ENCODE measurements around the gene NDUFA8.

- TF ChIP-seq, protein P1, sequence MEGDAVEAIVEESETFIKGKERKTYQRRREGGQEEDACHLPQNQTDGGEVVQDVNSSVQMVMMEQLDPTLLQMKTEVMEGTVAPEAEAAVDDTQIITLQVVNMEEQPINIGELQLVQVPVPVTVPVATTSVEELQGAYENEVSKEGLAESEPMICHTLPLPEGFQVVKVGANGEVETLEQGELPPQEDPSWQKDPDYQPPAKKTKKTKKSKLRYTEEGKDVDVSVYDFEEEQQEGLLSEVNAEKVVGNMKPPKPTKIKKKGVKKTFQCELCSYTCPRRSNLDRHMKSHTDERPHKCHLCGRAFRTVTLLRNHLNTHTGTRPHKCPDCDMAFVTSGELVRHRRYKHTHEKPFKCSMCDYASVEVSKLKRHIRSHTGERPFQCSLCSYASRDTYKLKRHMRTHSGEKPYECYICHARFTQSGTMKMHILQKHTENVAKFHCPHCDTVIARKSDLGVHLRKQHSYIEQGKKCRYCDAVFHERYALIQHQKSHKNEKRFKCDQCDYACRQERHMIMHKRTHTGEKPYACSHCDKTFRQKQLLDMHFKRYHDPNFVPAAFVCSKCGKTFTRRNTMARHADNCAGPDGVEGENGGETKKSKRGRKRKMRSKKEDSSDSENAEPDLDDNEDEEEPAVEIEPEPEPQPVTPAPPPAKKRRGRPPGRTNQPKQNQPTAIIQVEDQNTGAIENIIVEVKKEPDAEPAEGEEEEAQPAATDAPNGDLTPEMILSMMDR (IDR thresholded peaks at IDR 0.05), result no peak
- TF ChIP-seq POLR2AphosphoS5 (IDR thresholded peaks at IDR 0.05; ENCODE audit: low read depth, low read length) (no peak), TCF7L2 (IDR thresholded peaks at IDR 0.05; ENCODE audit: low read depth, low read length) (no peak), REST (IDR thresholded peaks at IDR 0.05; ENCODE audit: insufficient read depth in 1 of 2, low read depth in 2 of 2, low read length in 1 of 2) (no peak)
These were observed 32.2 kb downstream of the NDUFA8 start for GRCh38 chr9:122127396-122127798.

Measured in Panc1 (cell line).